GM19025 (cell line): Measurements from ENCODE around the gene IRF7.
"Not testable (repeated sequence)": the region's sequence is repeated elsewhere in the genome, so short reads cannot be mapped to it uniquely, and the experiment has no call there.

Experiments used
- ATAC-seq: cut with Tn5 transposase; IDR thresholded peaks from one replicate; pipeline ENCODE4 v1.9.1; 2021; ENCODE audit warnings: mild to moderate bottlenecking, low read depth, moderate library complexity; ENCODE audit not compliant: unreplicated experiment

IRF7 gene

GRCh38 chr11:615504-616319, at the start of gene IRF7:
Gene IRF7, minus strand, starts transcription at chr11:615950. Its CDS starts 586 bp downstream, at chr11:615364.
- ATAC-seq: peak; percentile 74

GRCh38 chr11:665062-665703, 49.4 kb upstream of the IRF7 start:
- no peak for ATAC-seq

GRCh38 chr11:662689-663274, 47.0 kb upstream of the IRF7 start:
- no peak for ATAC-seq

- no peak for ATAC-seq
Measured at GRCh38 chr11:660681-661444, 45.1 kb upstream of the IRF7 start.

GRCh38 chr11:660281-660680, 44.5 kb upstream of the IRF7 start:
- ATAC-seq: no peak

GRCh38 chr11:659532-660085, 43.9 kb upstream of the IRF7 start:
- ATAC-seq: no peak

GRCh38 chr11:657691-658126, 42.0 kb upstream of the IRF7 start:
- no peak for ATAC-seq

- no peak for ATAC-seq
Measured at GRCh38 chr11:656866-657265, 41.1 kb upstream of the IRF7 start.

- no peak for ATAC-seq
Measured at GRCh38 chr11:656426-656825, 40.7 kb upstream of the IRF7 start.

GRCh38 chr11:655036-655726, 39.4 kb upstream of the IRF7 start:
- ATAC-seq: no peak

GRCh38 chr11:654444-654843, 38.7 kb upstream of the IRF7 start:
- not testable (repeated sequence) for ATAC-seq

- no peak for ATAC-seq
Measured at GRCh38 chr11:653837-654236, 38.1 kb upstream of the IRF7 start.

- ATAC-seq: not testable (repeated sequence)
Measured at GRCh38 chr11:653136-653535, 37.4 kb upstream of the IRF7 start.

- no peak for ATAC-seq
Measured at GRCh38 chr11:650482-650881, 34.7 kb upstream of the IRF7 start.

- ATAC-seq: not testable (repeated sequence)
Measured at GRCh38 chr11:647672-648158, 32.0 kb upstream of the IRF7 start.

GRCh38 chr11:646214-646613, 30.5 kb upstream of the IRF7 start:
- ATAC-seq: no peak

GRCh38 chr11:645536-645935, 29.8 kb upstream of the IRF7 start:
- no peak for ATAC-seq

GRCh38 chr11:643849-644738, 28.3 kb upstream of the IRF7 start:
- no peak for ATAC-seq

GRCh38 chr11:643366-643765, 27.6 kb upstream of the IRF7 start:
- ATAC-seq: no peak
